HepG2 (cell line): Measurements from ENCODE around the gene CPB2. TPM values are rescaled to one million over a fixed set of nuclear protein-coding genes. Genes with fewer than 3 reads are reported as not detected.

ENCODE experiments used
- ATF7-NPFF ChIP-seq: sonication (generic); formaldehyde crosslinking; IDR thresholded peaks from 2 replicates; pipeline ENCODE4 v1.8.1; 2023; ENCODE audit warnings: mild to moderate bottlenecking, low read depth, missing genetic modification reagents, moderate library complexity
- CEBPB ChIP-seq: IDR thresholded peaks from 2 replicates; pipeline ENCODE4 v1.6.1; 2011; ENCODE audit warnings: low read depth, low read length, improper control_type of control experiment, borderline replicate concordance
- DR1 ChIP-seq: sonication (generic); formaldehyde crosslinking; IDR thresholded peaks from 2 replicates; pipeline ENCODE4 v1.8.0; 2021; ENCODE audit warnings: mild to moderate bottlenecking, missing genetic modification reagents, inconsistent platforms
- EP300 ChIP-seq, 3 experiments: sonication (generic) in 1 of 3; formaldehyde crosslinking in 1 of 3; IDR thresholded peaks; 2 replicates each; pipeline versions ENCODE4 v1.5.1 to v1.6.1; 2011 to 2020; ENCODE audit warnings: low read depth in 2 of 3, low read length in 2 of 3, borderline replicate concordance in 1 of 3, improper control_type of control experiment in 1 of 3, mild to moderate bottlenecking in 1 of 3, missing genetic modification reagents in 1 of 3, moderate library complexity in 1 of 3
- FIP1L1 ChIP-seq: fragments of 200-400 bp; formaldehyde crosslinking; IDR thresholded peaks from 2 replicates; pipeline ENCODE4 v1.6.1; 2018; ENCODE audit warnings: low read depth, mild to moderate bottlenecking, low read length, moderate library complexity, borderline replicate concordance; ENCODE audit not compliant: insufficient read depth
- FOXA1 ChIP-seq, 2 experiments: fragments of 450-650 bp in 1 of 2; sonication (generic) in 1 of 2; formaldehyde crosslinking in 1 of 2; IDR thresholded peaks; 2 replicates each; pipeline versions ENCODE4 v1.4.0 to v1.6.1; 2016 to 2020; ENCODE audit warnings: missing genetic modification reagents in 1 of 2
- IRF2 ChIP-seq: IDR thresholded peaks from 2 replicates; pipeline ENCODE4 v1.6.1; 2018; ENCODE audit warnings: missing genetic modification reagents, missing compliant biosample characterization
- ISL2 ChIP-seq: sonication (generic); formaldehyde crosslinking; IDR thresholded peaks from 2 replicates; pipeline ENCODE4 v1.5.0; 2020; ENCODE audit warnings: missing genetic modification reagents
- KLF13 ChIP-seq: sonication (generic); formaldehyde crosslinking; IDR thresholded peaks from 2 replicates; pipeline ENCODE4 v1.4.0; 2020; ENCODE audit warnings: mild to moderate bottlenecking, missing genetic modification reagents
- MAF1 ChIP-seq: sonication (generic); formaldehyde crosslinking; IDR thresholded peaks from 2 replicates; pipeline ENCODE4 v1.5.0; 2020; ENCODE audit warnings: missing genetic modification reagents, borderline replicate concordance
- NCOA2 ChIP-seq: sonication (generic); formaldehyde crosslinking; IDR thresholded peaks from 2 replicates; pipeline ENCODE4 v1.8.0; 2022; ENCODE audit warnings: inconsistent platforms
- NFRKB ChIP-seq: fragments of 450-650 bp; IDR thresholded peaks from 2 replicates; pipeline ENCODE4 v1.6.1; 2017
- SMAD3 ChIP-seq: sonication (generic); formaldehyde crosslinking; IDR thresholded peaks from 2 replicates; pipeline ENCODE4 v1.4.0; 2020; ENCODE audit warnings: missing genetic modification reagents
- SMARCE1 ChIP-seq: fragments of 450-650 bp; IDR thresholded peaks from 2 replicates; pipeline ENCODE4 v1.6.1; 2017; ENCODE audit warnings: borderline replicate concordance
- TAF15 ChIP-seq: fragments of 200-400 bp; formaldehyde crosslinking; IDR thresholded peaks from one replicate; pipeline ENCODE4 v1.6.1; 2018; ENCODE audit warnings: mild to moderate bottlenecking, low read depth, low read length; ENCODE audit not compliant: poor library complexity, severe bottlenecking
- ZNF180 ChIP-seq: sonication (generic); formaldehyde crosslinking; IDR thresholded peaks from 2 replicates; pipeline ENCODE4 v1.4.0; 2020; ENCODE audit warnings: low read depth, missing genetic modification reagents, borderline replicate concordance
- ZNF230 ChIP-seq: sonication (generic); formaldehyde crosslinking; IDR thresholded peaks from 2 replicates; pipeline ENCODE4 v1.4.0; 2020; ENCODE audit warnings: mild to moderate bottlenecking, missing genetic modification reagents
- ZNF383 ChIP-seq: sonication (generic); formaldehyde crosslinking; IDR thresholded peaks from 2 replicates; pipeline ENCODE4 v1.4.0; 2020; ENCODE audit warnings: missing genetic modification reagents, mild to moderate bottlenecking, borderline replicate concordance
- ZNF484 ChIP-seq: sonication (generic); formaldehyde crosslinking; IDR thresholded peaks from 2 replicates; pipeline ENCODE4 v1.5.1; 2020; ENCODE audit warnings: mild to moderate bottlenecking, low read depth, missing genetic modification reagents, borderline replicate concordance
- ZNF792 ChIP-seq: IDR thresholded peaks from 2 replicates; pipeline ENCODE4 v1.6.1; 2016
- polyA plus RNA-seq, 8 experiments: library from polyadenylated mRNA; depleted of rRNA in 3 of 8; stranded (reverse) in 7 of 8; unstranded in 1 of 8; fragments of >200 nt; fragmentation: Illumina TruSeq in 4 of 8; extraction: Trizol in 4 of 8; gene quantifications; 2 replicates each; pipeline versions ENCODE4 v1.2.1 to v1.2.3, GENCODE V29; 2011 to 2016; ENCODE audit warnings: low read depth in 4 of 8, missing spikeins in 1 of 8, mixed read lengths in 1 of 8; ENCODE audit not compliant: insufficient read depth in 1 of 8
- total RNA-seq, 5 experiments: library from RNA; depleted of rRNA; stranded (reverse); fragments of >200 nt; fragmentation: Illumina TruSeq; extraction: Trizol; gene quantifications; 2 replicates each; pipeline ENCODE4 v1.2.3, GENCODE V29; 2016; ENCODE audit warnings: low read depth in 1 of 5
- TF ChIP-seq, protein P1 (sequence below), 2 experiments: sonication (generic) in 1 of 2; formaldehyde crosslinking in 1 of 2; IDR thresholded peaks; 2 replicates each; pipeline versions ENCODE4 v1.5.1 to v1.6.1; 2011 to 2020; ENCODE audit warnings: borderline replicate concordance in 1 of 2, low read depth in 1 of 2, low read length in 1 of 2, mild to moderate bottlenecking in 1 of 2, missing genetic modification reagents in 1 of 2, moderate library complexity in 1 of 2
- TF ChIP-seq, protein P2 (sequence below): sonication (generic); formaldehyde crosslinking; IDR thresholded peaks from 2 replicates; pipeline ENCODE4 v1.4.0; 2020; ENCODE audit warnings: mild to moderate bottlenecking, missing genetic modification reagents
- TF ChIP-seq, protein P3 (sequence below): sonication (generic); formaldehyde crosslinking; IDR thresholded peaks from 2 replicates; pipeline ENCODE4 v1.4.0; 2020; ENCODE audit warnings: mild to moderate bottlenecking, missing genetic modification reagents
- TF ChIP-seq, protein P4 (sequence below): IDR thresholded peaks from 2 replicates; pipeline ENCODE4 v1.6.1; 2016; ENCODE audit warnings: low read depth, borderline replicate concordance
- TF ChIP-seq, protein P5 (sequence below): IDR thresholded peaks from 2 replicates; pipeline ENCODE4 v1.6.1; 2016; ENCODE audit warnings: mild to moderate bottlenecking

Gene CPB2
- total and polyA plus RNA-seq, 2 of the 13 experiments (the other 11 are each of a cell fraction or from before 2014, with no cell fraction given), result 125 to 140 TPM

DNA sequence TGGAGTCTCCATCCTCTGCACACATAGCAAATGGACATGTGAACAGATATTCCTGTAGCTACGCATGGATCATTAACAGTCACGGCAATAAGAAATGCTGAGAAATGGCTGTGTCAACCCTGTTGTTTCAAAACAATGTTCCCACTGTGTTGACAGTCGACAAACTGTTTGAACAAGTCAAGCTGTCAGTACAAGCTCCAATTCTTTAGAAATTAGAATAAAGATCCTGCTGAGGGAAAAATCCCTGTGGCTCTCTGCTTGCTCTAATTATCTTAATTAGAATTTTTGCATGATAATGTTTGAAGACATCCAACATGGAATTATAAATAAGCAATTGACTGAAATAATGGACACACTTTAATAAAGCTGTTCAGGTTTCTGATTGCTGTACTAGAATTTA, 37.9 kb upstream of the CPB2 start (continued):
- TF ChIP-seq TAF15, result no peak
- peak; percentile 23; the same call in 1 of the 2 replicates for TF ChIP-seq CEBPB
- peak; percentile 38 to 44; a peak in 2 of 4 replicates for TF ChIP-seq EP300 (IDR thresholded peaks at IDR 0.05; ENCODE audit: low read depth in 2 of 2, low read length in 2 of 2)
- TF ChIP-seq EP300 (CRISPR knock-in tag; IDR thresholded peaks at IDR 0.05; ENCODE audit: borderline replicate concordance), result no peak
- TF ChIP-seq ZNF792, result no peak
- TF ChIP-seq, protein P1, sequence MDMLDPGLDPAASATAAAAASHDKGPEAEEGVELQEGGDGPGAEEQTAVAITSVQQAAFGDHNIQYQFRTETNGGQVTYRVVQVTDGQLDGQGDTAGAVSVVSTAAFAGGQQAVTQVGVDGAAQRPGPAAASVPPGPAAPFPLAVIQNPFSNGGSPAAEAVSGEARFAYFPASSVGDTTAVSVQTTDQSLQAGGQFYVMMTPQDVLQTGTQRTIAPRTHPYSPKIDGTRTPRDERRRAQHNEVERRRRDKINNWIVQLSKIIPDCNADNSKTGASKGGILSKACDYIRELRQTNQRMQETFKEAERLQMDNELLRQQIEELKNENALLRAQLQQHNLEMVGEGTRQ (IDR thresholded peaks at IDR 0.05; ENCODE audit: low read depth, low read length), result no peak
- TF ChIP-seq, protein P1 (CRISPR knock-in tag; IDR thresholded peaks at IDR 0.05; ENCODE audit: borderline replicate concordance), result no peak
- TF ChIP-seq ATF7-NPFF, result no peak
- no peak for TF ChIP-seq ZNF230 (CRISPR knock-in tag)
- TF ChIP-seq, protein P2, sequence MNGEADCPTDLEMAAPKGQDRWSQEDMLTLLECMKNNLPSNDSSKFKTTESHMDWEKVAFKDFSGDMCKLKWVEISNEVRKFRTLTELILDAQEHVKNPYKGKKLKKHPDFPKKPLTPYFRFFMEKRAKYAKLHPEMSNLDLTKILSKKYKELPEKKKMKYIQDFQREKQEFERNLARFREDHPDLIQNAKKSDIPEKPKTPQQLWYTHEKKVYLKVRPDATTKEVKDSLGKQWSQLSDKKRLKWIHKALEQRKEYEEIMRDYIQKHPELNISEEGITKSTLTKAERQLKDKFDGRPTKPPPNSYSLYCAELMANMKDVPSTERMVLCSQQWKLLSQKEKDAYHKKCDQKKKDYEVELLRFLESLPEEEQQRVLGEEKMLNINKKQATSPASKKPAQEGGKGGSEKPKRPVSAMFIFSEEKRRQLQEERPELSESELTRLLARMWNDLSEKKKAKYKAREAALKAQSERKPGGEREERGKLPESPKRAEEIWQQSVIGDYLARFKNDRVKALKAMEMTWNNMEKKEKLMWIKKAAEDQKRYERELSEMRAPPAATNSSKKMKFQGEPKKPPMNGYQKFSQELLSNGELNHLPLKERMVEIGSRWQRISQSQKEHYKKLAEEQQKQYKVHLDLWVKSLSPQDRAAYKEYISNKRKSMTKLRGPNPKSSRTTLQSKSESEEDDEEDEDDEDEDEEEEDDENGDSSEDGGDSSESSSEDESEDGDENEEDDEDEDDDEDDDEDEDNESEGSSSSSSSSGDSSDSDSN, result no peak
- no peak for TF ChIP-seq ZNF383 (CRISPR knock-in tag)
- TF ChIP-seq NFRKB, result no peak
- TF ChIP-seq, protein P3, sequence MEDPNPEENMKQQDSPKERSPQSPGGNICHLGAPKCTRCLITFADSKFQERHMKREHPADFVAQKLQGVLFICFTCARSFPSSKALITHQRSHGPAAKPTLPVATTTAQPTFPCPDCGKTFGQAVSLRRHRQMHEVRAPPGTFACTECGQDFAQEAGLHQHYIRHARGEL (CRISPR knock-in tag), result no peak
- no peak for TF ChIP-seq KLF13 (CRISPR knock-in tag)
- no peak for TF ChIP-seq MAF1 (CRISPR knock-in tag)
- no peak for TF ChIP-seq ISL2 (CRISPR knock-in tag)
- no peak for TF ChIP-seq SMARCE1
- no peak for TF ChIP-seq FOXA1 (IDR thresholded peaks at IDR 0.05)
- TF ChIP-seq FOXA1 (CRISPR knock-in tag; IDR thresholded peaks at IDR 0.05), result peak; percentile 72
- TF ChIP-seq DR1, result no peak
- TF ChIP-seq FIP1L1, result no peak
- no peak for TF ChIP-seq ZNF484 (CRISPR knock-in tag)
- TF ChIP-seq IRF2 (CRISPR knock-in tag), result no peak
- TF ChIP-seq, protein P4, sequence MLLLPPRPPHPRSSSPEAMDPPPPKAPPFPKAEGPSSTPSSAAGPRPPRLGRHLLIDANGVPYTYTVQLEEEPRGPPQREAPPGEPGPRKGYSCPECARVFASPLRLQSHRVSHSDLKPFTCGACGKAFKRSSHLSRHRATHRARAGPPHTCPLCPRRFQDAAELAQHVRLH (CRISPR knock-in tag), result no peak
- TF ChIP-seq NCOA2 (CRISPR knock-in tag), result no peak
- no peak for TF ChIP-seq ZNF180 (CRISPR knock-in tag)
- TF ChIP-seq SMAD3 (CRISPR knock-in tag), result no peak
- TF ChIP-seq, protein P5, sequence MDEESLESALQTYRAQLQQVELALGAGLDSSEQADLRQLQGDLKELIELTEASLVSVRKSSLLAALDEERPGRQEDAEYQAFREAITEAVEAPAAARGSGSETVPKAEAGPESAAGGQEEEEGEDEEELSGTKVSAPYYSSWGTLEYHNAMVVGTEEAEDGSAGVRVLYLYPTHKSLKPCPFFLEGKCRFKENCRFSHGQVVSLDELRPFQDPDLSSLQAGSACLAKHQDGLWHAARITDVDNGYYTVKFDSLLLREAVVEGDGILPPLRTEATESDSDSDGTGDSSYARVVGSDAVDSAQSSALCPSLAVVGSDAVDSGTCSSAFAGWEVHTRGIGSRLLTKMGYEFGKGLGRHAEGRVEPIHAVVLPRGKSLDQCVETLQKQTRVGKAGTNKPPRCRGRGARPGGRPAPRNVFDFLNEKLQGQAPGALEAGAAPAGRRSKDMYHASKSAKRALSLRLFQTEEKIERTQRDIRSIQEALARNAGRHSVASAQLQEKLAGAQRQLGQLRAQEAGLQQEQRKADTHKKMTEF (CRISPR knock-in tag), result no peak
